ENCODE results near the gene ORAI1.
"Not testable (repeated sequence)": the region's sequence is repeated elsewhere in the genome, so short reads cannot be mapped to it uniquely, and the experiment has no call there.

Gene ORAI1

DNA sequence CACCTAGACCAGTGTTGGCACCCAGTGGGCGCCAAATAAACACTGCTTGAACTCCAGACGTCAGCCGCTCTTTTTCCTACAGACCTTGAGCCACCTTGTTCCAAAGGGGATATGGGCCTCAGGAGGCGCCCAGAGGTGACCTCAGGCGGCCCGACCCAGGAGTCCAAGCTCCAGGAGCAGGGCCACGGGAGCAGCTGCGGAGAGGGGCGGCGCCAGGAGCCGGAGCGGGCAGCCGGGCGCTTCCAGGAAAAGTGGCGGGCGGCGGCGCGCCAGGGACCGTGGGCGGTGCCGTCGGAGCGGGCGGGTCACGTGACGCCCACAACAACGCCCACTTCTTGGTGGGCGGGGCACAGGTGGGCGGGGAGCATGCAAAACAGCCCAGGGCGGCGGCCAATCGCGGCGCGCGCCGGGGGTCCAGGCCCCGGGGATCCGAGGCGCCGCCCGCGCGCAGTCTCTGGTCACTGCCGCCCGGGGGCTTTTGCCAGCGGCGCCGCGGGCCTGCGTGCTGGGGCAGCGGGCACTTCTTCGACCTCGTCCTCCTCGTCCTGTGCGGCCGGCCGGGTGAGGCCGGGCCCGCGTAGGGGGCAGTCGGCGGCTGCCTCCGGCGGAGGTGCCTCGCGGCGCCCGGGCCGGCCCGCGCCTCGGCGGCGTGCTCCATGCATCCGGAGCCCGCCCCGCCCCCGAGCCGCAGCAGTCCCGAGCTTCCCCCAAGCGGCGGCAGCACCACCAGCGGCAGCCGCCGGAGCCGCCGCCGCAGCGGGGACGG is at the start of gene ORAI1:
Gene ORAI1, plus strand, starts transcription at position 444 of the 766 bp plus-strand sequence.
- peak; percentile 94 for DNase-seq (ENCODE audit: low spot score)

DNA sequence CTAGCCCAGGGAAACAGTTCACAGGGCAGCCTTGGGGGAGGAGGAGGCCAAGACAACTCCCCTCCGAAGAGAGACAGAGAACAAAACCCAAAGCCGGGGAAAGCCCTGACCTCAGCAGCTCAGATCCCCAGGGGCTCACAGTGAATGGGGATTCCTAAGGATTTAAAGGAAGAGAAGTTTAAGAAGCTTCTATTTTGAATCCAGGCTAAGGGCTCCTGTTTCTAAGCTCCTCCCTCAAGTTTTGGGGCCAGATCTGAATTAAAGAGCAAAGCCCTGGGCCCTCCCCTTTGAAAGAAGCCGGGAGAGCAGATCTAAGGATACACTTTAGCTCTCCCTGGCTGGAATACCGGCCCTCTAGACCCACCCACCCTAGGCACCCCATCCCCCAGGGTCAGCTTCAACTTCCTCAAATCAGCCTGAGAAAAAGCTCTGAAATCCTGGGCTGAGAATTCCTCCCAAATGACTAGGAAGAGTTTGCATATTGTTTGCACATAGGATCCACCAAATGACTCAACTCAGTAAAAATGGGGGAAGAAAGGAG is 49.4 kb upstream of the ORAI1 start:
- DNase-seq (ENCODE audit: low spot score), result no peak

DNA sequence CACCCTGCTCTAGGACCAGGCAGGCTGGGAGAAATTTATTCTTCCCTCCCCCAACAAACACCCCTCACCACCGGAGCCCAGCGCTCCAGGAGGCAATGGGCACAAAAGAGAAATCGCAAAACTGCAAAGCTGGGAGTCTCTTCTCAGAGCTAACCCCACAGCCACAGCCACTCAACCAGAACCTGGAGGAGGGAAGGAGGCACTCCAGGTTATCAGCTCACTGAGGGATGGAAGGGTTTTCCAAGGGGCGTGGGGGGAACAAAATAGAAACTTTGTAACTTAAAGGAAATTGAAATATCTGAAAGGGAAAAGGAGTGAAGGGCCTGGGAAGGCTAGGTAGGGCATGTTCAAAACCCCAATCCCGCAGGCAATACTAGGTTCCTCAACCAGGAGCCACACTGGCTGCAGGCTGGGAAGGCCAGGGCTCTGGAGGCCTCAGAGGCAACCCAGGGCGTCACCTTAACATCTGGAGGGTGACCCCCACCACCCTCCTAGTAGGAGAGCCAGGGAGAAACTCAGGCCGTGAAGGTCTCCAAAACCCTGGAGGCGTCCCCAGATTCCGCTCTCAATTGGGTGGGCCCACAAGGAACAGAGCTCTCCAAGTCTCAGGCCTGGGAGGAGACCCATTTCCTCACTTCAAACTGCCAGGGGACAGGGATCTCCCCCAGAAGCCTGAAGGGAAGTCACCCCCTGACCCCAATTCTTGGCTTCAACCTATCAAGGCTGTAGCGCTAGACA is 48.7 kb upstream of the ORAI1 start:
- no peak for DNase-seq (ENCODE audit: low spot score)

GRCh38 chr12:121578230-121579189 is 47.8 kb upstream of the ORAI1 start:
- no peak for DNase-seq (ENCODE audit: low spot score)

DNA sequence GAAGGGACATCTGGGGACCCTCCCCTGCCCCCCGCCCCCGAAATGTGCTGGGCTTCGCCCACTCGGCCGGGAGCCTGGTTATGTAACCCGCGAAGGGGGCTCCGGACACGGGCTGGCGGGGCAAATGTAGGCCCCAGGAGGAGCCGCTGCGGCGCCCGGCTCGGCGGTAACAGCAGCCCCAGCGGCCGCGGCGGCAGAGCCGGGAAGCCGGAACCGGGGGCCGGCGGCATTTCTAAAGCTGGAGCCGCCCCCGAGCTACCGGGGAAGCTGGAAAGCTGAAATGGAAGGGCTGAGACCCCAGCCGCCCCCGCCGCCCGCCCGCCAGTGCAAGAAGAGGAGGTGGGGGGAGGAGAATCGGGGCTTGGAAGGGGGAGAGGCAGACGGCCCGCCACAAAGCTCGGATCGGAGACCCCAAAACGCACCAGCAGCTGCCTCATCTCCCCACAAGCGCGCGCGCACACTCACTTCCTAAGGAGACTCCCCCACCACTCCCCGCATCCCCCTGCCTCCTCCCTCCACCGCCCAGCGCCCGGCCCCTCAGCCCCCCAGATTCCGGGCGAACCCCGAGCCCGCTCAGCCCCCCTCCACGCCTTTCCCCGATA is 47.0 kb upstream of the ORAI1 start:
- peak; percentile 56 for DNase-seq (ENCODE audit: low spot score)

DNA sequence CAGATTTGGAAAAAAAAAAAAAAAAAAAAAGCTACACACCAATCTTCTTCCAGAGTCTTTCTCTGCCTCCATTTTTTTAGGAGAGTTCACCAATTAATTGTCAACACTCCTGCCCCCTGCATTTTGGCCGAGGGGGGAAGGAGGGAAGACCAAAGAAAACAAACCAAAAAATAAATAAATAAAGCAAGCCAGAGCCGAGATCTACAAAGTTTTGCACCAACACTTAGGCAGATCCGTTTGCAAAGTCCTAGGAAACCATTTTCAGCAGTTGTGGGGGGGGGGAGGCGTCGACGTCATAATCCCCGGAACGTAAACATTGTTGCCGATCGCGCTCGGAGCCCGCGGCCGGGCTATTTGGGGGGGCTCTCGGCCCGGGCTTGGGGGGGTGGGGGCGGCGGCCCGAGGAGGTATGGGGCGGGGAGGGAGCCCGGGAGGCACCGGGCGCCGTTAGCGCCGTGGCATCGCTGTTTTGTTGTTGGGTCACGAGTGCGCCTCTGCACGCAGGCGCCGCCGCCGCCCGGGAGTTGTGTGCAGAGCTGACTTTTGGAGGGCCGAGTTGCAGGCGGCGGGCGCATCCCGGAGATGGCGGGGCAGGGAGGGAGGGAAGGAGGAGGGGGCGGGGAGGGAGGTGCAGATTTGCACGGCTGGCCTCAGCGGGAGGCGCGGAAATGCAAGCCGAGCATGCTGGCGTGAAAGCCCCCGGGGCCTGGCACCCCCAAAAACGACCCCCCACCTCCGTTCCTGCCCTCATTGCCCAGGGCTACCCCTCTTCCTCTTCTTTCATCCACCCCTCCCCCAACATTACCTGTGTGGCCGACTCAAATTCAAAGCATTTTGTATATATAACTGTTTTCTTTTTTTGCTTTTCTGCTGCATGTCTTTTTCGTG is 46.1 kb upstream of the ORAI1 start:
- peak; percentile 83 for DNase-seq (ENCODE audit: low spot score)

GRCh38 chr12:121580959-121581685 is 45.2 kb upstream of the ORAI1 start, which contains the start of gene KDM2B:
Gene KDM2B, minus strand, starts transcription at chr12:121581023. Its CDS starts 112 bp downstream, at chr12:121580911.
- peak; percentile 76 for DNase-seq (ENCODE audit: low spot score)

GRCh38 chr12:121581686-121582429 is 44.5 kb upstream of the ORAI1 start:
- peak; percentile 73 for DNase-seq (ENCODE audit: low spot score)

GRCh38 chr12:121582583-121583333 is 43.6 kb upstream of the ORAI1 start:
- DNase-seq (ENCODE audit: low spot score), result peak; percentile 44

DNA sequence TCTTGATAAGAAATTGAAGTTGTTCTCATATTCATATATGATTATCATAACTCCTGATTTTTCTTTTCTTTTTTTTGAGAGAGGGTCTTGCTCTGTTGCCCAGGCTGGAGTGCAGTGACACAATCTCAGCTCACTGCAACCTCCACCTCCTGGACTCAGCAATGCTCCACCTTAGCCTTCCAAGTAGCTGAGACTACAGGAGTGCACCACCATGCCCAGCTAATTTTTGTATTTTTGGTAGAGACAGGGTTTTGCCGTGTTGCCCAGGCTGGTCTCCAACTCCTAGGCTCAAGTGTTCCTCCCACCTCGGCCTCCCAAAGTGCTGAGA is 43.0 kb upstream of the ORAI1 start:
- not testable (repeated sequence) for DNase-seq (ENCODE audit: low spot score)

GRCh38 chr12:121584885-121585284 is 41.4 kb upstream of the ORAI1 start:
- not testable (repeated sequence) for DNase-seq (ENCODE audit: low spot score)

- DNase-seq (ENCODE audit: low spot score), result no peak
Measured at GRCh38 chr12:121590476-121591143, 35.7 kb upstream of the ORAI1 start.

DNA sequence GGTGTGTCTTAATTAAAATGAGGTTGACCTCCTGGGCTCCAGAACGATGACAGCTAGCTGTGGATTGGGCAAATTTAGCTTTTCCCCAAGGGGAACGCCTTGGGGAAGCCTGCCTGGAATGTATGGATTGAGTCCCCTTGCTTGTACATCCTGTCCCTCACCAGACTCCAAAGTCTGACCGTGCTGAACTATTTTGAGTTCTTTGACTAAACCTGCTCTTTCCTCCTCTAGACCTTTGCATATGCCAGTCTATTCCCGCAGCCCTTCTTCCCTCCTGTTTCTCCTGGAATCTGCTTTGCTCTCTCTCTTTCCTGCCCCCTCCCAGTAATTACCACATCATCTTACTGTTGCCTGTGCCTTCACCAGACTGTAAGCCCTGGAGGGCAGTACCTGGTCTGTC is 34.0 kb upstream of the ORAI1 start:
- no peak for DNase-seq (ENCODE audit: low spot score)

DNA sequence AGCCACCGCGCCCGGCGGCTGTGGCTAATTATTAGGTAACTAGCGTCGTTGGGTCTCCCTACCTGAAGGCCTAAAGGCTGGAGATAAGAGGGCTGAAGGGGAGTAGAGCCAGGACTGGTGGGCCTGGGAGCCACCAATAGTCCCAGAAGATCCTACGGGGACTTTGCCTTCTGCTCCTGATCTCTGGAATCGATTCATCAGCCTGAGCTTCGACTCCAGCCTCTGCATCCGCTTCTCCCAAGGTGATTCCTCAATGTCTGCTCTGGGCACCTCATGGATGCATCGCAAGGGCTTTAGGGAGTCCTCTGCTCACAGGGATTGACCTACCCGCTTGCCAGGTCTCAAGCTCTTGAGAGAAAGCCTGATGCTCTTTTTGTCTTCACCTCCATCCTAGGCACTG is 30.8 kb upstream of the ORAI1 start:
- DNase-seq (ENCODE audit: low spot score), result no peak

- no peak for DNase-seq (ENCODE audit: low spot score)
Measured at GRCh38 chr12:121596526-121596925, 29.8 kb upstream of the ORAI1 start.

GRCh38 chr12:121600702-121601336 is 25.5 kb upstream of the ORAI1 start:
- DNase-seq (ENCODE audit: low spot score), result no peak

GRCh38 chr12:121602766-121603165 is 23.6 kb upstream of the ORAI1 start:
- DNase-seq (ENCODE audit: low spot score), result no peak
